ENCODE data around the gene AIRE.

Gene AIRE

GRCh38 chr21:44314128-44314527 is 28.5 kb downstream of the AIRE start:
- Histone ChIP-seq H4K20me1 (ENCODE audit: low read depth, low read length) (no peaks in the 10 kb centered on the region), H3F3A (ENCODE audit: insufficient read depth) (no peaks in the 10 kb centered on the region), H3K4me2 (ENCODE audit: low read depth, low read length, poor library complexity, severe bottlenecking) (no peak overlapping the region), H3K9ac (ENCODE audit: low read length) (no peak overlapping the region), H2AFZ (ENCODE audit: low read depth, low read length, severe bottlenecking) (no peak overlapping the region), H3K4me3 (ENCODE audit: insufficient read depth, low read length, poor library complexity, severe bottlenecking) (no peak overlapping the region), H3K36me3 (ENCODE audit: low read length) (no peaks in the 10 kb centered on the region), H3K27me3 (ENCODE audit: low read length) (no peaks in the 10 kb centered on the region), H3K9me2 (replicated peaks; ENCODE audit: insufficient read depth, low read length) (no peaks in the 10 kb centered on the region), H3K79me2 (ENCODE audit: insufficient read depth, low read length) (no peaks in the 10 kb centered on the region), H3K9me3 (ENCODE audit: insufficient read depth, low read length) (no peaks in the 10 kb centered on the region), H3K27ac (ENCODE audit: low read depth, low read length) (no peak overlapping the region)
- no peak for TF ChIP-seq CTCF (IDR thresholded peaks at IDR 0.05; ENCODE audit: insufficient read depth, low read length, poor library complexity, severe bottlenecking)
- TF ChIP-seq EZH2phosphoT487 (conservative IDR thresholded peaks at IDR 0.05; ENCODE audit: low read length) = no peak

- Histone ChIP-seq H3K4me2 (ENCODE audit: low read depth, low read length, poor library complexity, severe bottlenecking) (no peak overlapping the region), H3K9ac (ENCODE audit: low read length) (no peak overlapping the region), H3K79me2 (ENCODE audit: insufficient read depth, low read length) (no peaks in the 10 kb centered on the region), H3K4me3 (ENCODE audit: insufficient read depth, low read length, poor library complexity, severe bottlenecking) (no peak overlapping the region), H3K36me3 (ENCODE audit: low read length) (no peaks in the 10 kb centered on the region), H3K9me2 (replicated peaks; ENCODE audit: insufficient read depth, low read length) (no peaks in the 10 kb centered on the region), H3K27ac (ENCODE audit: low read depth, low read length) (no peak overlapping the region), H2AFZ (ENCODE audit: low read depth, low read length, severe bottlenecking) (no peak overlapping the region), H3F3A (ENCODE audit: insufficient read depth) (no peaks in the 10 kb centered on the region), H3K9me3 (ENCODE audit: insufficient read depth, low read length) (no peaks in the 10 kb centered on the region), H3K27me3 (ENCODE audit: low read length) (no peaks in the 10 kb centered on the region), H4K20me1 (ENCODE audit: low read depth, low read length) (no peaks in the 10 kb centered on the region)
- no peak for TF ChIP-seq CTCF (IDR thresholded peaks at IDR 0.05; ENCODE audit: insufficient read depth, low read length, poor library complexity, severe bottlenecking)
- TF ChIP-seq EZH2phosphoT487 (conservative IDR thresholded peaks at IDR 0.05; ENCODE audit: low read length) = no peak
Observed at GRCh38 chr21:44314561-44314960, 28.9 kb downstream of the AIRE start.

- no peak overlapping the region for H3K27ac ChIP-seq (ENCODE audit: low read depth, low read length)
- no peaks in the 10 kb centered on the region for H3K36me3 ChIP-seq (ENCODE audit: low read length)
- H3K4me3 ChIP-seq (ENCODE audit: insufficient read depth, low read length, poor library complexity, severe bottlenecking) = no peak overlapping the region
- H3K4me2 ChIP-seq (ENCODE audit: low read depth, low read length, poor library complexity, severe bottlenecking) = no peak overlapping the region
- no peaks in the 10 kb centered on the region for H3K9me3 ChIP-seq (ENCODE audit: insufficient read depth, low read length)
- H4K20me1 ChIP-seq (ENCODE audit: low read depth, low read length) = no peaks in the 10 kb centered on the region
- no peaks in the 10 kb centered on the region for H3K79me2 ChIP-seq (ENCODE audit: insufficient read depth, low read length)
- no peak overlapping the region for H2AFZ ChIP-seq (ENCODE audit: low read depth, low read length, severe bottlenecking)
- H3K9ac ChIP-seq (ENCODE audit: low read length) = no peak overlapping the region
- H3K27me3 ChIP-seq (ENCODE audit: low read length) = no peaks in the 10 kb centered on the region
- no peaks in the 10 kb centered on the region for H3K9me2 ChIP-seq (replicated peaks; ENCODE audit: insufficient read depth, low read length)
- TF ChIP-seq CTCF (IDR thresholded peaks at IDR 0.05; ENCODE audit: insufficient read depth, low read length, poor library complexity, severe bottlenecking) (no peak), EZH2phosphoT487 (conservative IDR thresholded peaks at IDR 0.05; ENCODE audit: low read length) (no peak)
- H3F3A ChIP-seq (ENCODE audit: insufficient read depth) = no peaks in the 10 kb centered on the region
Observed at GRCh38 chr21:44315691-44316203, 30.1 kb downstream of the AIRE start.

Data from SU-DHL-6 (cell line).